IMR-90 (cell line): ENCODE data around the gene AKAP6. TPM values are rescaled to one million over a fixed set of nuclear protein-coding genes. Genes with fewer than 3 reads are reported as not detected.

Experiments
- ATAC-seq: fragments of 200-7000 bp; cut with Tn5 transposase; 2 replicates; pipeline ENCODE4 v1.9.1; 2020; ENCODE audit warnings: low read depth, mild to moderate bottlenecking, moderate library complexity
- BruUV-seq: library from RNA; stranded (reverse); fragments of 400-500 nt; replicated peaks from 2 replicates; lab custom pipeline; 2021; lab: Mats Ljungman, UMichigan
- CTCF ChIA-PET: fragments of 300-600 bp; formaldehyde crosslinking; extraction: SDS; loops from one replicate; lab custom pipeline; 2021; ENCODE audit warnings: antibody characterized with exemption; lab: Yijun Ruan, JAX
- POLR2A ChIA-PET: fragments of 300-600 bp; sonication (Branson Sonifier 250); formaldehyde crosslinking; loops from one replicate; lab custom pipeline; 2022; ENCODE audit warnings: antibody characterized with exemption; ENCODE audit not compliant: unreplicated experiment; lab: Charles Lee
- DNase-seq: peaks from one replicate; pipeline ENCODE4 v3.0.0; 2013
- H2AFZ ChIP-seq: replicated peaks from 2 replicates; pipeline ENCODE3; 2013; ENCODE audit warnings: low read length, mild to moderate bottlenecking; ENCODE audit not compliant: poor library complexity
- H2AK5ac ChIP-seq: 2 replicates; pipeline ENCODE4 v1.6.1; 2013; ENCODE audit warnings: low read depth, low read length, inconsistent platforms
- H2AK9ac ChIP-seq: replicated peaks from 2 replicates; pipeline ENCODE3; 2013; ENCODE audit warnings: mild to moderate bottlenecking, low read depth, low read length, moderate library complexity; ENCODE audit not compliant: poor library complexity
- H2BK120ac ChIP-seq: 2 replicates; pipeline ENCODE4 v1.6.1; 2013; ENCODE audit warnings: low read depth, low read length, inconsistent platforms
- H2BK15ac ChIP-seq: 3 replicates; pipeline ENCODE4 v1.6.1; 2013; ENCODE audit warnings: low read depth, low read length, inconsistent platforms
- H2BK20ac ChIP-seq: 2 replicates; pipeline ENCODE4 v1.6.1; 2013; ENCODE audit warnings: low read depth, mild to moderate bottlenecking, inconsistent platforms, low read length, moderate library complexity
- H2BK5ac ChIP-seq: 2 replicates; pipeline ENCODE4 v1.6.1; 2013; ENCODE audit warnings: mild to moderate bottlenecking, low read depth, low read length, inconsistent platforms; ENCODE audit not compliant: poor library complexity, severe bottlenecking
- H3K14ac ChIP-seq: replicated peaks from 2 replicates; pipeline ENCODE4 v1.6.1; 2013; ENCODE audit warnings: low read depth, low read length, inconsistent platforms
- H3K18ac ChIP-seq: 2 replicates; pipeline ENCODE4 v1.6.1; 2013; ENCODE audit warnings: low read depth, low read length, control low read depth
- H3K23ac ChIP-seq: 2 replicates; pipeline ENCODE4 v1.6.1; 2013; ENCODE audit warnings: low read depth, low read length, inconsistent platforms
- H3K27ac ChIP-seq: 2 replicates; pipeline ENCODE4 v1.5.1; 2013; ENCODE audit warnings: mild to moderate bottlenecking, control low read depth, low read length; ENCODE audit not compliant: insufficient read depth
- H3K27me3 ChIP-seq: 2 replicates; pipeline ENCODE4 v1.6.1; 2013; ENCODE audit warnings: low read length; ENCODE audit not compliant: control insufficient read depth, insufficient read depth
- H3K36me3 ChIP-seq: 2 replicates; pipeline ENCODE4 v1.6.1; 2013; ENCODE audit warnings: low read length, mixed read lengths; ENCODE audit not compliant: control insufficient read depth, insufficient read depth
- H3K4ac ChIP-seq: 2 replicates; pipeline ENCODE4 v1.6.1; 2013; ENCODE audit warnings: low read depth, low read length, inconsistent platforms
- H3K4me1 ChIP-seq: 2 replicates; pipeline ENCODE4 v1.6.1; 2013; ENCODE audit warnings: low read length, mixed read lengths; ENCODE audit not compliant: control insufficient read depth, insufficient read depth
- H3K4me2 ChIP-seq: 2 replicates; pipeline ENCODE4 v1.6.1; 2013; ENCODE audit warnings: low read depth, mild to moderate bottlenecking, control low read depth, low read length, moderate library complexity
- H3K4me3 ChIP-seq: 2 replicates; pipeline ENCODE4 v1.5.1; 2013; ENCODE audit warnings: low read depth, mild to moderate bottlenecking, control low read depth, low read length, moderate library complexity; ENCODE audit not compliant: insufficient read depth
- H3K56ac ChIP-seq: 2 replicates; pipeline ENCODE4 v1.6.1; 2013; ENCODE audit warnings: low read length, inconsistent platforms; ENCODE audit not compliant: insufficient read depth; ENCODE audit errors: extremely low read depth
- H3K79me1 ChIP-seq, 2 experiments: 2 replicates each; pipeline ENCODE4 v1.6.1; 2013; ENCODE audit warnings: low read length in 2 of 2, inconsistent platforms in 1 of 2, low read depth in 1 of 2
- H3K9ac ChIP-seq: 2 replicates; pipeline ENCODE4 v1.6.1; 2013; ENCODE audit warnings: low read depth, low read length, control low read depth
- H3K9me1 ChIP-seq: 2 replicates; pipeline ENCODE4 v1.6.1; 2013; ENCODE audit warnings: low read length, inconsistent platforms; ENCODE audit not compliant: insufficient read depth
- H3K9me3 ChIP-seq: 2 replicates; pipeline ENCODE4 v1.6.1; 2013; ENCODE audit warnings: low read length; ENCODE audit not compliant: control insufficient read depth, insufficient read depth
- H4K20me1 ChIP-seq: 2 replicates; pipeline ENCODE4 v1.6.1; 2013; ENCODE audit warnings: low read length, inconsistent platforms; ENCODE audit not compliant: insufficient read depth
- H4K5ac ChIP-seq: 2 replicates; pipeline ENCODE4 v1.6.1; 2013; ENCODE audit warnings: mild to moderate bottlenecking, low read depth, low read length, control low read depth
- H4K8ac ChIP-seq, 2 experiments: 2 replicates each; pipeline ENCODE4 v1.6.1; 2013; ENCODE audit warnings: low read depth in 2 of 2, low read length in 2 of 2, control low read depth in 1 of 2, inconsistent platforms in 1 of 2
- H4K91ac ChIP-seq: 2 replicates; pipeline ENCODE4 v1.6.1; 2013; ENCODE audit warnings: low read depth, low read length, inconsistent platforms; ENCODE audit not compliant: insufficient read depth
- CEBPB ChIP-seq: IDR thresholded peaks from 2 replicates; pipeline ENCODE4 v1.6.1; 2012; ENCODE audit warnings: low read depth, low read length, improper control_type of control experiment
- CHD1 ChIP-seq: IDR thresholded peaks from 2 replicates; pipeline ENCODE4 v1.6.1; 2012; ENCODE audit warnings: low read depth, low read length, improper control_type of control experiment
- FOS ChIP-seq: fragments of 150-350 bp; IDR thresholded peaks from 2 replicates; pipeline ENCODE4 v1.6.1; 2016; ENCODE audit warnings: low read depth, low read length
- MAFK ChIP-seq: IDR thresholded peaks from 2 replicates; pipeline ENCODE4 v1.6.1; 2012; ENCODE audit warnings: low read depth, low read length, improper control_type of control experiment
- MAZ ChIP-seq: IDR thresholded peaks from 2 replicates; pipeline ENCODE4 v1.6.1; 2012; ENCODE audit warnings: low read depth, mild to moderate bottlenecking, low read length, improper control_type of control experiment, moderate library complexity, borderline replicate concordance
- MXI1 ChIP-seq: IDR thresholded peaks from 2 replicates; pipeline ENCODE4 v1.6.1; 2012; ENCODE audit warnings: low read depth, mild to moderate bottlenecking, low read length, moderate library complexity, borderline replicate concordance
- NFE2L2 ChIP-seq: fragments of 150-350 bp; IDR thresholded peaks from 2 replicates; pipeline ENCODE4 v1.6.1; 2016; ENCODE audit warnings: low read depth, mild to moderate bottlenecking, low read length
- POLR2A ChIP-seq: IDR thresholded peaks from 2 replicates; pipeline ENCODE4 v1.6.1; 2012; ENCODE audit warnings: mild to moderate bottlenecking, low read depth, low read length
- RAD21 ChIP-seq: IDR thresholded peaks from 2 replicates; pipeline ENCODE4 v1.6.1; 2012; ENCODE audit warnings: low read length, improper control_type of control experiment
- SMC3 ChIP-seq: fragments of 150-350 bp; IDR thresholded peaks from 2 replicates; pipeline ENCODE4 v1.6.1; 2016; ENCODE audit warnings: low read depth, mild to moderate bottlenecking, antibody characterized with exemption, low read length, moderate library complexity
- WGBS, 2 experiments: methylation state at CpG; one replicate each; pipeline versions ENCODE4 v1.1.5 to v1.1.7; 2013; ENCODE audit warnings: missing lambda C conversion rate in 2 of 2; ENCODE audit not compliant: insufficient read length in 1 of 2; ENCODE audit errors: extremely low coverage in 2 of 2; 5-methylcytosine and 5-hydroxymethylcytosine counted together
- dilution Hi-C: fragments of 300-500 bp; cut with HindIII; formaldehyde crosslinking; loops from one replicate; pipeline ENCODE4 v1.14.3; 2018; ENCODE audit warnings: low sequenced_read_pairs; ENCODE audit not compliant: unreplicated experiment
- in situ Hi-C: fragments of 300-500 bp; cut with MboI; formaldehyde crosslinking; loops from 3 replicates; pipeline ENCODE4 v1.14.3; 2019; ENCODE audit warnings: low sequenced_read_pairs, inconsistent platforms, mixed read lengths
- intact Hi-C: fragments of 100-400 bp; cut with micrococcal nuclease; formaldehyde crosslinking; loops from 2 replicates; pipeline ENCODE4 v1.10.0; 2022
- polyA plus RNA-seq, 3 experiments: library from polyadenylated mRNA; depleted of rRNA; stranded (reverse); fragments of >200 nt; gene quantifications; 2 replicates each; pipeline ENCODE4 v1.2.3, GENCODE V29; 2012; ENCODE audit warnings: low replicate concordance in 1 of 3
- total RNA-seq: library from RNA; depleted of rRNA; stranded (reverse); fragments of >200 nt; gene quantifications from 2 replicates; pipeline ENCODE4 v1.2.3, GENCODE V29; 2012
- TF ChIP-seq, protein P1 (sequence below): fragments of 150-350 bp; IDR thresholded peaks from 2 replicates; pipeline ENCODE4 v1.6.1; 2016; ENCODE audit warnings: low read depth, mild to moderate bottlenecking, low read length, moderate library complexity, borderline replicate concordance
- TF ChIP-seq, protein P2 (sequence below): conservative IDR thresholded peaks from 2 replicates; pipeline ENCODE4 v1.5.1; 2012; ENCODE audit warnings: mild to moderate bottlenecking, low read depth, low read length, improper control_type of control experiment

Gene AKAP6
- total and polyA plus RNA-seq, 2 of the 4 experiments (the other 2 are of a cell fraction) = 0.22 to 1.6 TPM

DNA sequence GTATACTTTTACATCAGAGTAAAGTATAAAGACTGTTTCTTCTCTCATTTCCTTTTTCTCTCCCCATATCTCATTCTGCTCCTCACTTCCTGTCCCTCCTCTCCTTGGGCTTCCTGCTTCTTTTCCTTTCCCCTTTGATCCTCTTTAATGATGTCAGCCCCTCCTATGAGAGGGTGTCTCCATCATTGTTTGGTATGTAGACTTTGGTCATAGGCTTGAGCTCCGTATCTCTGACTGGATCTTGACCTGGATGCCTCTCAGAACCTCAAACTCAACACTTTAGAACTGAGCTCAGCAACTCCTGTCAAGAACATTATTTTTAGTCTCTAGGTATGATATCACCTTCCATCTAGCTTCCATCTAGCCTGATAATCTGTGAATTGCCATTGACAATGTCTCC lies 50.3 kb downstream of the AKAP6 start:
- Histone ChIP-seq H2BK120ac (no peak overlapping the region), H2AFZ (no peak overlapping the region), H3K18ac (no peak overlapping the region), H3K79me1 (no peaks in the 10 kb centered on the region), H3K56ac (no peak overlapping the region), H3K4me1 (no peaks in the 10 kb centered on the region), H3K27ac (no peak overlapping the region), H4K8ac (no peak overlapping the region), H2BK20ac (no peak overlapping the region), H3K27me3 (peaks cover 2% of the 10 kb centered on the region; the same call in 1 of the 2 replicates), H3K4me2 (no peak overlapping the region), H3K23ac (no peak overlapping the region), H3K4ac (no peak overlapping the region), H4K91ac (no peak overlapping the region), H4K5ac (no peak overlapping the region), H3K4me3 (no peak overlapping the region), H3K36me3 (no peaks in the 10 kb centered on the region), H2AK9ac (no peak overlapping the region), H2BK5ac (no peak overlapping the region), H3K9ac (no peak overlapping the region), H2AK5ac (no peak overlapping the region), H4K20me1 (no peaks in the 10 kb centered on the region), H3K9me1 (no peaks in the 10 kb centered on the region), H3K9me3 (no peaks in the 10 kb centered on the region), H2BK15ac (no peak overlapping the region), H3K14ac (no peak overlapping the region)
- ChIA-PET POLR2A (no interaction called here), CTCF (no interaction called here)
- intact Hi-C loops (no loop called here), dilution Hi-C loops (no loop called here), in situ Hi-C loops (no loop called here)
- ATAC-seq (no peak), DNase-seq (no peak)
- TF ChIP-seq MAFK = no peak
- TF ChIP-seq, protein P1, sequence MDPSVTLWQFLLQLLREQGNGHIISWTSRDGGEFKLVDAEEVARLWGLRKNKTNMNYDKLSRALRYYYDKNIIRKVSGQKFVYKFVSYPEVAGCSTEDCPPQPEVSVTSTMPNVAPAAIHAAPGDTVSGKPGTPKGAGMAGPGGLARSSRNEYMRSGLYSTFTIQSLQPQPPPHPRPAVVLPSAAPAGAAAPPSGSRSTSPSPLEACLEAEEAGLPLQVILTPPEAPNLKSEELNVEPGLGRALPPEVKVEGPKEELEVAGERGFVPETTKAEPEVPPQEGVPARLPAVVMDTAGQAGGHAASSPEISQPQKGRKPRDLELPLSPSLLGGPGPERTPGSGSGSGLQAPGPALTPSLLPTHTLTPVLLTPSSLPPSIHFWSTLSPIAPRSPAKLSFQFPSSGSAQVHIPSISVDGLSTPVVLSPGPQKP = no peak
- no peak for TF ChIP-seq CEBPB
- no peak for TF ChIP-seq RAD21
- TF ChIP-seq CHD1 = no peak
- TF ChIP-seq, protein P2, sequence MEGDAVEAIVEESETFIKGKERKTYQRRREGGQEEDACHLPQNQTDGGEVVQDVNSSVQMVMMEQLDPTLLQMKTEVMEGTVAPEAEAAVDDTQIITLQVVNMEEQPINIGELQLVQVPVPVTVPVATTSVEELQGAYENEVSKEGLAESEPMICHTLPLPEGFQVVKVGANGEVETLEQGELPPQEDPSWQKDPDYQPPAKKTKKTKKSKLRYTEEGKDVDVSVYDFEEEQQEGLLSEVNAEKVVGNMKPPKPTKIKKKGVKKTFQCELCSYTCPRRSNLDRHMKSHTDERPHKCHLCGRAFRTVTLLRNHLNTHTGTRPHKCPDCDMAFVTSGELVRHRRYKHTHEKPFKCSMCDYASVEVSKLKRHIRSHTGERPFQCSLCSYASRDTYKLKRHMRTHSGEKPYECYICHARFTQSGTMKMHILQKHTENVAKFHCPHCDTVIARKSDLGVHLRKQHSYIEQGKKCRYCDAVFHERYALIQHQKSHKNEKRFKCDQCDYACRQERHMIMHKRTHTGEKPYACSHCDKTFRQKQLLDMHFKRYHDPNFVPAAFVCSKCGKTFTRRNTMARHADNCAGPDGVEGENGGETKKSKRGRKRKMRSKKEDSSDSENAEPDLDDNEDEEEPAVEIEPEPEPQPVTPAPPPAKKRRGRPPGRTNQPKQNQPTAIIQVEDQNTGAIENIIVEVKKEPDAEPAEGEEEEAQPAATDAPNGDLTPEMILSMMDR = no peak
- no peak for TF ChIP-seq POLR2A
- TF ChIP-seq NFE2L2 = no peak
- TF ChIP-seq MAZ = no peak
- no peak for TF ChIP-seq SMC3
- TF ChIP-seq MXI1 = no peak
- TF ChIP-seq FOS = no peak
- WGBS, 2 experiments = no CpG with 5 or more reads among the region's 1 CpG
- no TSS peak for BruUV-seq
